Fibroblast of mammary gland (primary cell): ENCODE data around the gene ZNF662.
"Not testable (repeated sequence)": the region's sequence is repeated elsewhere in the genome, so short reads cannot be mapped to it uniquely, and the experiment has no call there.

Source experiments
- DNase-seq: peaks from one replicate; pipeline ENCODE4 v3.0.0-alpha.2; 2010; ENCODE audit warnings: low read depth
- H3K4me3 ChIP-seq: 2 replicates; pipeline ENCODE4 v1.5.1; 2011; ENCODE audit warnings: low read depth, mild to moderate bottlenecking, low read length, moderate library complexity; ENCODE audit not compliant: control insufficient read depth
- TF ChIP-seq, protein P1 (sequence below): conservative IDR thresholded peaks from 2 replicates; pipeline ENCODE4 v1.5.1; 2011; ENCODE audit warnings: low read depth, low read length, inconsistent platforms; ENCODE audit not compliant: control insufficient read depth, insufficient read depth

ZNF662 gene

GRCh38 chr3:42876940-42877720 is 28.8 kb upstream of the ZNF662 start:
- no peak overlapping the region for H3K4me3 ChIP-seq
- DNase-seq = no peak
- TF ChIP-seq, protein P1, sequence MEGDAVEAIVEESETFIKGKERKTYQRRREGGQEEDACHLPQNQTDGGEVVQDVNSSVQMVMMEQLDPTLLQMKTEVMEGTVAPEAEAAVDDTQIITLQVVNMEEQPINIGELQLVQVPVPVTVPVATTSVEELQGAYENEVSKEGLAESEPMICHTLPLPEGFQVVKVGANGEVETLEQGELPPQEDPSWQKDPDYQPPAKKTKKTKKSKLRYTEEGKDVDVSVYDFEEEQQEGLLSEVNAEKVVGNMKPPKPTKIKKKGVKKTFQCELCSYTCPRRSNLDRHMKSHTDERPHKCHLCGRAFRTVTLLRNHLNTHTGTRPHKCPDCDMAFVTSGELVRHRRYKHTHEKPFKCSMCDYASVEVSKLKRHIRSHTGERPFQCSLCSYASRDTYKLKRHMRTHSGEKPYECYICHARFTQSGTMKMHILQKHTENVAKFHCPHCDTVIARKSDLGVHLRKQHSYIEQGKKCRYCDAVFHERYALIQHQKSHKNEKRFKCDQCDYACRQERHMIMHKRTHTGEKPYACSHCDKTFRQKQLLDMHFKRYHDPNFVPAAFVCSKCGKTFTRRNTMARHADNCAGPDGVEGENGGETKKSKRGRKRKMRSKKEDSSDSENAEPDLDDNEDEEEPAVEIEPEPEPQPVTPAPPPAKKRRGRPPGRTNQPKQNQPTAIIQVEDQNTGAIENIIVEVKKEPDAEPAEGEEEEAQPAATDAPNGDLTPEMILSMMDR = no peak

DNA sequence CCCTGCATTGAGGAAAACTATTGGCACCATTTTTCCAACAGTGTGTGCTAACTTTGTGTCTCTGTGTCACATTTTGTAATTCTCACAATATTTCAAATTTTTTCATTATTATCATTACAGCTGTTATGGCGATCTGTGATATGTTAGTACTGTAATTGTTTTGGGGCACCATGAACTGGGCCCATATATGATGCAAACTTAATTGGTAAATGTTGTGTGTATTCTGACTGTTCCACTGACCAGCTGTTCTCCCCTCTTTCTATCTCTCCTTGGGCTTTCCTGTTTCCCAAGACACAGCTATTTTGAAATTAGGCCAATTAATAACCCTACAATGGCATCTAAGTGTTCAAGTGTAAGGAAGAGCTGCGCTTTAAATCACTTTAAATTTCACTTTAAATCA is 28.1 kb upstream of the ZNF662 start:
- TF ChIP-seq, protein P1 = no peak
- H3K4me3 ChIP-seq = no peak overlapping the region
- DNase-seq = no peak

DNA sequence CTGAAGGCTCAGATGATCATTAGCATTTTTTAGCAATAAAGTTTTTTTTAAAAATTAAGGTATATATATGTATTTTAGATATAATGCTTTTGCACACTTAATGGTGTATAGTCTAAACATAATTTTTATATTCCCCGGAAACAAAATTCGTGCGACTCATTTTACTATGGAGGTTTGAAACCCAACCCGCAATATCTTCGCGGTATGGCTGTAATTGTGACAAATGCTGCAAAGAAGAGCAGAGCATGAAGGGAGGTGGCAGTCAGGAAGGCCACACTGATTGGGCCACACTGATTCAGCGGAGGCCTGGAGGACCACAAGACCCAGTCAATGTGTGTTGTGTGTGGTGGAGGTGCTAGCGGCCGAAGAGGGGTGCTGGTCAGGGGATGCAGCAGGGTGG is 25.8 kb upstream of the ZNF662 start:
- peak overlapping the region; percentile 61 for H3K4me3 ChIP-seq
- no peak for DNase-seq
- TF ChIP-seq, protein P1 = no peak

DNA sequence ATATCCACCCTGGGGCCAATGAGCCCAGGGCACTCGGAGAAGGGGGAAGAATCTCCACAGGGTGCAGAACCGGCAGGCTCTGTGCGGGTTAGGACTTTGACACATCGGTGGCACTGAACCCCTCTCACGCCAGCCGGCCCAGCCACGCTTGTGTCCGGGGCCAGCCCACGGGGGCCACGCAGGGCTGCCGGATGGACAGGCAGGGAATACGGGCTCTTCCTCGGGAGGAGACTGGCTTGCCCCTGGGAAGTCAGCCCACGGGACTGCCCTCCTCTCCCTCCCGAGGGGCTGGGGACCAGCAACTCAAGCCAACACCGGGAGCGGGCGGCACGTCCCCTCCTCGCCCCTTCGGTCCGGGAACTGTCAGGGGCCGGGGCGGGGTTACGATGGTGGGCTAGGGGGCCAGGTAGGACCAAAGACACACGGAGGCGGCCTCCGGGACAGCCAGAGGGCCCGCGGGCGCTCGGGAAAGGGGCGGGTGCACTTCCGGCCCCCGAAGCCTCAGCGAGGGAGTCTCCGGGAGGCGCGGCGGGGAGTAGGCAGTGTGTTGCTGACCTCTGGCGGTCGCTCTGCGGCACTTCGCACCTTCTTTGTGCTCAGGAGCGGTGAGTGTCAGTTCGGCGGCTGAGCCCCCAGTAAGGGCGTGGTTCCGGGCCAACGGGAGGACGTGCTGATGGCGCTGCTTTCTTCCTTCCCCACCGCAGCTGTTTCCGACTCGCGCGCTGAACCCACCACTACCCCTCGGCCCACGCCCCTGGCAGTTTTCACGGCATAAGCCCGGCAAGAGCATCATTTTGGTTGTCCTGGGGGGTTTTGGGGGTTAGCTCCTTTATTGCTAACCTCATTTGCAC is 25.1 kb upstream of the ZNF662 start:
- TF ChIP-seq, protein P1 = peak; percentile 72
- peak overlapping the region; percentile 61 for H3K4me3 ChIP-seq
- peak; percentile 72 for DNase-seq

DNA sequence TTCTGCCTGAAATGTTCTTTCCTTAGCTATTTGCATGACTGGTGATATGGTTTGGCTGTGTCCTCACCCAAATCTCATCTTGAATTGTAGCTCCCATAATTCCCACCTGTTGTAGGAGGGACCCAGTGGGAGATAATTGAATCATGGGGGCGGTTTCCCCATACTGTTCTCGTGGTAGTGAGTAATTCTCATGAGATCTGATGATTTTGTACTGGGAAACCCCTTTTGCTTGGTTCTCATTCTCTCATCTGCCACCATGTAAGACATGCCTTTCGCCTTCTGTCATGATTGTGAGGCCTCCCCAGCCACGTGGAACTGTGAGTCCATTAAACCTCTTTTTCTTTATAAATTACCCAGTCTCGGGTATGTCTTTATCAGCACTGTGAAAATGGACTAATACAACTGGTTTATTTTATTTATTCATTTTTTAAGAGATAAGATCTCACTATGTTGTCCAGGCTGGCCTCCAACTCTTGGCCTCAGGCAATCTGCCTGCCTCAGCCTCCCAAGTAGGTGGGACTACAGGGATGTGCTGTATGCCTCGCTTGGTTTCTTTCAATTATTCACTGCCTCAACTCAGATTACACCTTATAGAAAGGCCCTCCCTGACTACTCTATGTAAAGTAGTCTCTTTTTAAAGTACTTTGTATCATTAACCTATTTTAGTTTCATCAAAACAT is 22.6 kb upstream of the ZNF662 start:
- not testable (repeated sequence) for H3K4me3 ChIP-seq
- DNase-seq = peak; percentile 39

DNA sequence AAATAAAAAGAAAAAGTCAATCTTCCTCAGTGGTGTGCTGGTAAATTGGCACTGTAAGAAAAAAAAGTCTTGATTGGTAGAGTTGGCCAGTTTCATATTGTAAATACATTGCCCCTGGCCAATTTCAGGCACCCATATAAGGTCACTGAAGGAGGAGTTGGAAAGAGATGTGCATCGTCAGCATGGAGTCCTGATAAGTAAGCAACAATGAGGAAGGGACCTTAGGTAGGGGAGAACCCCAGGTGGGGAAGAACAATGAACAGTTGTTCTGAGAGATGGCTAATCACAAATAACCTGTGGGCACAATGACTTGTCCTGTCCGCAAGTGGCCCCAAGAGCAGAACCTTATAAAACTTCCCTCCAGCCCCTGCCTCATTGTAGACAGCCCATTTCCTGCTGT is 21.6 kb upstream of the ZNF662 start:
- TF ChIP-seq, protein P1 = no peak
- no peak for DNase-seq
- no peak overlapping the region for H3K4me3 ChIP-seq
